ENCODE measurements around the gene ITGB6.

Gene ITGB6

GRCh38 chr2:160104115-160104514 lies 96.0 kb downstream of the ITGB6 start:
- no peaks in the 10 kb centered on the region for H3K27me3 ChIP-seq (ENCODE audit: insufficient read depth, low read depth, severe bottlenecking)
- H3K36me3 ChIP-seq = no peaks in the 10 kb centered on the region
- H3K9me3 ChIP-seq (ENCODE audit: severe bottlenecking) = no peaks in the 10 kb centered on the region
- no peak overlapping the region for H3K4me3 ChIP-seq (ENCODE audit: low read depth, low read length)
- no peak for DNase-seq
- TF ChIP-seq CTCF (IDR thresholded peaks at IDR 0.05; ENCODE audit: low read depth, low read length) = no peak
- no peak overlapping the region for H3K27ac ChIP-seq

- TF ChIP-seq CTCF (IDR thresholded peaks at IDR 0.05; ENCODE audit: low read depth, low read length) = no peak
- Histone ChIP-seq H3K27ac (no peak overlapping the region), H3K36me3 (no peaks in the 10 kb centered on the region), H3K27me3 (ENCODE audit: insufficient read depth, low read depth, severe bottlenecking) (no peaks in the 10 kb centered on the region), H3K4me3 (ENCODE audit: low read depth, low read length) (no peak overlapping the region), H3K9me3 (ENCODE audit: severe bottlenecking) (peaks cover 2% of the 10 kb centered on the region)
- DNase-seq = no peak
Measured at GRCh38 chr2:160097326-160097725, 102.7 kb downstream of the ITGB6 start.

- no peak for TF ChIP-seq CTCF (IDR thresholded peaks at IDR 0.05; ENCODE audit: low read depth, low read length)
- no peak for DNase-seq
- H3K4me3 ChIP-seq (ENCODE audit: low read depth, low read length) = no peak overlapping the region
Measured at GRCh38 chr2:160096409-160096808, 103.7 kb downstream of the ITGB6 start.

GRCh38 chr2:160092445-160092844 lies 107.6 kb downstream of the ITGB6 start:
- no peak overlapping the region for H3K4me3 ChIP-seq (ENCODE audit: low read depth, low read length)
- no peak for DNase-seq
- TF ChIP-seq CTCF (IDR thresholded peaks at IDR 0.05; ENCODE audit: low read depth, low read length) = no peak
- no peaks in the 10 kb centered on the region for H3K36me3 ChIP-seq
- H3K27me3 ChIP-seq (ENCODE audit: insufficient read depth, low read depth, severe bottlenecking) = no peaks in the 10 kb centered on the region
- no peak overlapping the region for H3K27ac ChIP-seq
- peaks cover 15% of the 10 kb centered on the region for H3K9me3 ChIP-seq (ENCODE audit: severe bottlenecking)

More at GRCh38 chr2:160096409-160096808, 103.7 kb downstream of the ITGB6 start:
- H3K27me3 ChIP-seq (ENCODE audit: insufficient read depth, low read depth, severe bottlenecking) = no peaks in the 10 kb centered on the region
- no peak overlapping the region for H3K27ac ChIP-seq
- no peaks in the 10 kb centered on the region for H3K36me3 ChIP-seq
- H3K9me3 ChIP-seq (ENCODE audit: severe bottlenecking) = peaks cover 2% of the 10 kb centered on the region

- no peak overlapping the region for H3K27ac ChIP-seq
- no peak for TF ChIP-seq CTCF (IDR thresholded peaks at IDR 0.05; ENCODE audit: low read depth, low read length)
- no peaks in the 10 kb centered on the region for H3K36me3 ChIP-seq
- no peak overlapping the region for H3K4me3 ChIP-seq (ENCODE audit: low read depth, low read length)
- peaks cover 21% of the 10 kb centered on the region for H3K9me3 ChIP-seq (ENCODE audit: severe bottlenecking)
- no peaks in the 10 kb centered on the region for H3K27me3 ChIP-seq (ENCODE audit: insufficient read depth, low read depth, severe bottlenecking)
- no peak for DNase-seq
Measured at GRCh38 chr2:160091381-160091780, 108.7 kb downstream of the ITGB6 start.

Data from WERI-Rb-1 (cell line).